Measurements from ENCODE around the gene ATP11A. TPM values are rescaled to one million over a fixed set of nuclear protein-coding genes. Genes with fewer than 3 reads are reported as not detected.

The ATP11A gene
- total RNA-seq, 4 donors from 2014 or later, result 23.3 to 35.5 (median 31.1) TPM

DNA sequence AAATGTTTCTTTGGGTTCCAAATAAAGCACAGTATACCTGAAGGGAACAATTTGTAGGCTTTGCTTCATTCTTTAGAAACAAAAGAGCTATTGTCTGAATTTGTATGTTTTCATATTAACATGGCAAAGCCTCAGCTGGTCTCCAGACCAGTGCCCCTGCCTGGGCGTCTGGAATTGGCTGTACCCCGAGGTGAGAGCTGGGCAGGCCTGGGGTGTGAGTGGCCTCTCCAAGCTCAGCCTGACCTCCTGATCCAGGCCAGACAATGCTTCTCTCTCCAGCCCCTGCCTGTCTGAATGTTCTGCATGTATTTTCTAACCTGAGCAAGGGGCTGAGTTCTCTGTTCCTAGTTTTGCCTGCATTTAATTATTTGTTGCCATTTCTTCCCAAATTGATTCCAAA is 212.8 kb downstream of the ATP11A start:
- WGBS, 2 donors, result 86 to 90% methylated on average over 2 of the region's 2 CpGs
- no peak for DNase-seq (ENCODE audit: low spot score in 2 of 2)
- TF ChIP-seq, protein P1, sequence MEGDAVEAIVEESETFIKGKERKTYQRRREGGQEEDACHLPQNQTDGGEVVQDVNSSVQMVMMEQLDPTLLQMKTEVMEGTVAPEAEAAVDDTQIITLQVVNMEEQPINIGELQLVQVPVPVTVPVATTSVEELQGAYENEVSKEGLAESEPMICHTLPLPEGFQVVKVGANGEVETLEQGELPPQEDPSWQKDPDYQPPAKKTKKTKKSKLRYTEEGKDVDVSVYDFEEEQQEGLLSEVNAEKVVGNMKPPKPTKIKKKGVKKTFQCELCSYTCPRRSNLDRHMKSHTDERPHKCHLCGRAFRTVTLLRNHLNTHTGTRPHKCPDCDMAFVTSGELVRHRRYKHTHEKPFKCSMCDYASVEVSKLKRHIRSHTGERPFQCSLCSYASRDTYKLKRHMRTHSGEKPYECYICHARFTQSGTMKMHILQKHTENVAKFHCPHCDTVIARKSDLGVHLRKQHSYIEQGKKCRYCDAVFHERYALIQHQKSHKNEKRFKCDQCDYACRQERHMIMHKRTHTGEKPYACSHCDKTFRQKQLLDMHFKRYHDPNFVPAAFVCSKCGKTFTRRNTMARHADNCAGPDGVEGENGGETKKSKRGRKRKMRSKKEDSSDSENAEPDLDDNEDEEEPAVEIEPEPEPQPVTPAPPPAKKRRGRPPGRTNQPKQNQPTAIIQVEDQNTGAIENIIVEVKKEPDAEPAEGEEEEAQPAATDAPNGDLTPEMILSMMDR (IDR thresholded peaks at IDR 0.05), result no peak
- TF ChIP-seq POLR2A (IDR thresholded peaks at IDR 0.05), result no peak
- H3K4me3 ChIP-seq (ENCODE audit: low read depth, poor library complexity, severe bottlenecking), result no peak overlapping the region
- intact Hi-C loops (cut with DNase I; ENCODE audit: low total_unique reads), result no loop called here

DNA sequence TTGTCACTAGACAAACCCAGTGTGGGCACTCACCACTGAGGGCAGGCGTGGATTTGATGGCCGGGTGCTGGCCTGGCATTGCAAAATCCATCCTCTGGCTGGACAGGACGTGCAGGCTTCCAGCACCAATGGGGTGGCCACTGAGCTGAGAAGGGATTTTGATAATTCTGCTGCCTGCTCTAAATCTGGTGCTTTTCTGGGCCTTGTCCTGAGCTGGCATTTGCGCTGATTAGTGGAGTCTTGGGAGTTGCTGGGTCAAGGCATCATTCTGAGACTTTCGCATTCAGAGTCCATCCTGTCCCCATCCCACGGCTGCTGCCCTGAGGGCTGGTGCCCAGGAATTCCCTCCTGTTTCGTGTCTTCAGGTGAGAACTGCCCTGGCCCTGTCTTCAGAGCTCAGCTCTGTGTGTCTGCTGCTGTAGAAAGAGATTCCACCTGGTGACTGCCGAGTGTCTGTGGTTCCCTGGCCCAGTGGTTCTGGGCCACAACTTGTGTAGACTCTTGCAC is 213.3 kb downstream of the ATP11A start:
- no peak overlapping the region for H3K4me3 ChIP-seq (ENCODE audit: low read depth, poor library complexity, severe bottlenecking)
- DNase-seq (ENCODE audit: low spot score in 2 of 2), result no peak
- TF ChIP-seq, protein P1 (IDR thresholded peaks at IDR 0.05), result no peak
- TF ChIP-seq POLR2A (IDR thresholded peaks at IDR 0.05), result no peak
- 86 to 88% methylated on average over 8 of the region's 8 CpGs for WGBS, 2 donors
- intact Hi-C loops (cut with DNase I; ENCODE audit: low total_unique reads), result no loop called here

DNA sequence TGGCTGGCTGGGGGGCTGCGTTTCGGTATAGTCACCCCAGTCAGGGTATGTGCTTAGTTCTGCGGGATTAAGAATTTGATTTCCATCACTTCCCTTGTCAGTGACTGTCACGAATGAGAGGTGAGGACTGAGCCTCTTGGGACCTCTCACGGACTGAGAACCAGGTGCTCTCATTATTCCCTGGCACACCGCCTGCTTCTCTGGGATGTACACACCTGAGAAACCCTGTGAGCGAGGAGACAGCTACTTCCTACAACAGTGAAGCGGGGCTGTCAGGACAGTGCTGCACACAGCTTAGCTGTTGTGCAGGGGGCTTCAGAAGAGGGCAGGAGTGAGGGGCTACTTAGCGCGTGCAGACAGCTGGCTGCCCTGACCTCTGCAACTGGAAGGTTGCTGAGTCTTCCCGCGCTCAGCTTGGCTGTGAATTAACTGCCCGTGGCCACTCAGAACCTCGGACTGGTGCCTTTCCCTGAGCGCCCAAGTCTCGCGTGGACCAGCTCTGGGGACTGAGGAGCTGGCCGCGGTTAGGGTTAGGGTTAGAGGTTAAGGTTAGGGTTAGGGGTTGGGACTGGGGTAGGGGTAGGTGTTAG is 213.9 kb downstream of the ATP11A start:
- WGBS, 2 donors, result 92 to 93% methylated on average over 19 of the region's 19 CpGs
- peak in 1 of 2 donors; percentile 58 for DNase-seq (ENCODE audit: low spot score in 2 of 2)
- H3K4me3 ChIP-seq (ENCODE audit: low read depth, poor library complexity, severe bottlenecking), result no peak overlapping the region
- TF ChIP-seq, protein P1 (IDR thresholded peaks at IDR 0.05), result no peak
- no peak for TF ChIP-seq POLR2A (IDR thresholded peaks at IDR 0.05)
- intact Hi-C loops (cut with DNase I; ENCODE audit: low total_unique reads), result no loop called here

DNA sequence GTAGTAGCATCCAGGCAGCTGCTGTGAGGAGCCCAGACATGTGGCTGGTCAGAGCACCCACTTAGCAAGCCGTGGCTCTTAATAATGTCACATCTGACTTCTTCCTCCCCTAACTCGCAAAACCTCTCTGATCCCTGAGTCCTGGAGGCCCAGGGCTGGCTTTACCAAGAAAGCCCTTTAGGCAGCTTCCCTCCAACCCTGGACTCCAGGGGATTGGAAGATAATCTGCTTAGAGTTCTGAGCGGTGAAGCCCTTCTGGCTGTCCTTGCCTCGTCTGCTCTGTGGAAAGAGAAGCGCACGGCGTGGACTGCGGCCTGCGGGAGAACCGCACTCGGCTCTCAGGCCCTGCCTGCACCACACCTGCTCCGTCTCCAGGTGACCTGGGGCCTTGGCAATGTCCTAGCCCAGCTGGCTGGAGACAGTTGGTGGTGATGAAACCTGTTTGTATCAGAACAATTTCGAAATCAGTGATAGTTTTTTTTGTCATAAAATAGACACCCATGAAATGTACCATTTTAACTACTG is 214.7 kb downstream of the ATP11A start:
- no peak overlapping the region for H3K4me3 ChIP-seq (ENCODE audit: low read depth, poor library complexity, severe bottlenecking)
- no peak for TF ChIP-seq POLR2A (IDR thresholded peaks at IDR 0.05)
- TF ChIP-seq, protein P1 (IDR thresholded peaks at IDR 0.05), result no peak
- DNase-seq (ENCODE audit: low spot score in 2 of 2), result peak in 1 of 2 donors; percentile 54
- intact Hi-C loops (cut with DNase I; ENCODE audit: low total_unique reads), result no loop called here
- WGBS, 2 donors, result 92 to 93% methylated on average over 13 of the region's 13 CpGs

DNA sequence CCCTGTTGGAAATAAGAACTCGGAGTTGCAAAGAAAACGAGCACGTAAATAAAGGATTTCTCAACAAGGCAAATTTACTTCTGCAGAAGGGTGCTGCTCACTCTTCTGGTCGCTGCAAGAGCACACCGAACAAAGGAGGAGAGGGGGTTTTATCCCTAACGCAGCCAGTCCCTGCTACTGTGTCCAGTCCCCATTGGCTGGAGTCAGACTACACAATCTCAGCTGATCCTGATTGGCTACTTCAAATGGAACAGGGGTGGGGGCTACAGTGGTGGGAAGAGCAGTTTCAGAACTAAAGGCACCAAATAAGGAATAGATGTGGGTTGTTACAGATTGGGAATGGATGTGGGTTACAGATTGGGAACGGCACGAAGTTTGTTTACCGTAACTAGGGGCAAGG is 215.2 kb downstream of the ATP11A start:
- H3K4me3 ChIP-seq (ENCODE audit: low read depth, poor library complexity, severe bottlenecking), result no peak overlapping the region
- TF ChIP-seq, protein P1 (IDR thresholded peaks at IDR 0.05), result no peak
- no peak for TF ChIP-seq POLR2A (IDR thresholded peaks at IDR 0.05)
- intact Hi-C loops (cut with DNase I; ENCODE audit: low total_unique reads), result no loop called here
- WGBS, 2 donors, result 92 to 95% methylated on average over 9 of the region's 9 CpGs
- no peak for DNase-seq (ENCODE audit: low spot score in 2 of 2)

DNA sequence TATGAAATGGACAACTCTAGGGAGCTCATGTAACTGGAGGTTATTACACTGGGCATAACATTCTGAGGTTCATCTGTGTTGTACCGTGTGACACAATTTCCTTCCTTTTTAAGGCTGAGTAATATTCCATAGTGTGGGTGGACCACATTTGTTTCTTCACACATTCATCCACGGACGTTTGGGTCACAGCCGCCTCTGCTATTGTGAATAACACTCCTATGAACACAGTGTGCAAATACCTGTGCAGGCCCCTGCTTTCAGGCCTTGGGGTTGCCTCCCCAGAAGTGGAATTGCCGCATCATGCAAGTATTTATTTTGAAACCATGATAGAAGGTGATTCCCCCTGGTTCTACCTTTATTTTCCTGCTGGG is 215.8 kb downstream of the ATP11A start:
- DNase-seq (ENCODE audit: low spot score in 2 of 2), result peak in 1 of 2 donors; percentile 42
- WGBS, 2 donors, result 90 to 91% methylated on average over 5 of the region's 5 CpGs
- no peak for TF ChIP-seq POLR2A (IDR thresholded peaks at IDR 0.05)
- TF ChIP-seq, protein P1 (IDR thresholded peaks at IDR 0.05), result no peak
- H3K4me3 ChIP-seq (ENCODE audit: low read depth, poor library complexity, severe bottlenecking), result no peak overlapping the region
- intact Hi-C loops (cut with DNase I; ENCODE audit: low total_unique reads), result no loop called here
